Keratinocyte (primary cell): ENCODE measurements around the gene HOXA7. TPM values are rescaled to one million over a fixed set of nuclear protein-coding genes. Genes with fewer than 3 reads are reported as not detected.
A peak's percentile ranks its signal among the peaks of the same experiment; 100 is the strongest.

Experiments
- DNase-seq: peaks from one replicate; pipeline ENCODE4 v3.0.0-alpha.2; 2011; ENCODE audit warnings: low read depth, missing footprints, low spot score
- FAIRE-seq: peaks from 2 replicates; lab custom pipeline; 2011; peaks lifted over from hg19 to GRCh38; lab: Jason Lieb, UNC
- H2AFZ ChIP-seq: 2 replicates; pipeline ENCODE4 v1.6.0; 2012; ENCODE audit warnings: low read length, control low read depth, inconsistent platforms; ENCODE audit not compliant: control insufficient read depth
- H3K27ac ChIP-seq: 2 replicates; pipeline ENCODE4 v1.5.1; 2011; ENCODE audit warnings: low read length; ENCODE audit not compliant: control insufficient read depth, insufficient read depth
- H3K27me3 ChIP-seq: 3 replicates; pipeline ENCODE4 v1.6.0; 2011; ENCODE audit warnings: low read length; ENCODE audit not compliant: control insufficient read depth, insufficient read depth; ENCODE audit errors: extremely low read depth
- H3K36me3 ChIP-seq, 2 experiments: 2 replicates in 1 of 2; 3 replicates in 1 of 2; pipeline ENCODE4 v1.5.1; 2011; ENCODE audit warnings: low read length in 2 of 2, mild to moderate bottlenecking in 1 of 2; ENCODE audit not compliant: control insufficient read depth in 2 of 2, insufficient read depth in 2 of 2; ENCODE audit errors: extremely low read depth in 1 of 2
- H3K4me1 ChIP-seq: 3 replicates; pipeline ENCODE4 v1.5.1; 2011; ENCODE audit warnings: low read length; ENCODE audit not compliant: control insufficient read depth, insufficient read depth; ENCODE audit errors: extremely low read depth
- H3K4me2 ChIP-seq: 3 replicates; pipeline ENCODE4 v1.6.0; 2011; ENCODE audit warnings: low read depth, low read length; ENCODE audit not compliant: control insufficient read depth, insufficient read depth; ENCODE audit errors: extremely low read depth
- H3K4me3 ChIP-seq, 3 experiments: fragments of 200-600 bp in 1 of 3; sonication (generic) in 1 of 3; 2 replicates in 2 of 3; 3 replicates in 1 of 3; pipeline ENCODE4 v1.5.1; 2011 to 2016; ENCODE audit warnings: low read length in 3 of 3, mild to moderate bottlenecking in 3 of 3, control low read depth in 2 of 3, inconsistent platforms in 1 of 3, low read depth in 1 of 3, mixed read lengths in 1 of 3, mixed run types in 1 of 3, moderate library complexity in 1 of 3; ENCODE audit not compliant: control insufficient read depth in 2 of 3, insufficient read depth in 2 of 3; ENCODE audit errors: extremely low read depth in 1 of 3
- H3K79me2 ChIP-seq: 2 replicates; pipeline ENCODE4 v1.6.0; 2012; ENCODE audit warnings: low read length; ENCODE audit not compliant: control insufficient read depth, insufficient read depth
- H3K9ac ChIP-seq: 3 replicates; pipeline ENCODE4 v1.6.0; 2011; ENCODE audit warnings: low read length; ENCODE audit not compliant: control insufficient read depth, insufficient read depth; ENCODE audit errors: extremely low read depth
- H3K9me1 ChIP-seq: 3 replicates; pipeline ENCODE4 v1.6.0; 2011; ENCODE audit warnings: low read length; ENCODE audit not compliant: control insufficient read depth, insufficient read depth; ENCODE audit errors: extremely low read depth
- H3K9me3 ChIP-seq: 2 replicates; pipeline ENCODE4 v1.5.1; 2012; ENCODE audit warnings: low read depth, low read length; ENCODE audit not compliant: control insufficient read depth
- H4K20me1 ChIP-seq: 3 replicates; pipeline ENCODE4 v1.6.0; 2011; ENCODE audit warnings: low read length; ENCODE audit not compliant: control insufficient read depth, insufficient read depth; ENCODE audit errors: extremely low read depth
- EZH2 ChIP-seq: IDR thresholded peaks from one replicate; pipeline ENCODE4 v1.6.1; 2012; ENCODE audit warnings: inconsistent platforms, mild to moderate bottlenecking, low read length, moderate library complexity
- dilution Hi-C: fragments of 300-500 bp; cut with MboI; formaldehyde crosslinking; loops from one replicate; pipeline ENCODE4 v1.7.0; 2020; ENCODE audit warnings: low sequenced_read_pairs; ENCODE audit not compliant: extremely low pct_ligation_motif_present
- polyA plus RNA-seq, 5 experiments: library from polyadenylated mRNA; depleted of rRNA in 3 of 5; stranded (reverse) in 3 of 5; stranded (forward) in 1 of 5; unstranded in 1 of 5; fragments of >200 nt; gene quantifications; 1 replicate in 1 of 5; 2 replicates in 3 of 5; 3 replicates in 1 of 5; pipeline versions ENCODE4 v1.2.1 to v1.2.3, GENCODE V29; 2011 to 2012; ENCODE audit warnings: missing spikeins in 2 of 5, low read depth in 1 of 5, low replicate concordance in 1 of 5
- TF ChIP-seq, protein P1 (sequence below), 3 experiments: IDR thresholded peaks in 1 of 3; conservative IDR thresholded peaks in 1 of 3; optimal IDR thresholded peaks in 1 of 3; 2 replicates in 2 of 3; 3 replicates in 1 of 3; pipeline versions ENCODE3 to v1.5.1; 2011; ENCODE audit warnings: low read length in 3 of 3, mild to moderate bottlenecking in 3 of 3, moderate library complexity in 2 of 3, control low read depth in 1 of 3, inconsistent platforms in 1 of 3; ENCODE audit not compliant: insufficient read depth in 2 of 3; ENCODE audit errors: extremely low read depth in 1 of 3

Gene HOXA7
- polyA plus RNA-seq, 1 donor (not counting 4 experiments of a cell fraction or from before 2014, with no cell fraction given), result 8.1 TPM

DNA sequence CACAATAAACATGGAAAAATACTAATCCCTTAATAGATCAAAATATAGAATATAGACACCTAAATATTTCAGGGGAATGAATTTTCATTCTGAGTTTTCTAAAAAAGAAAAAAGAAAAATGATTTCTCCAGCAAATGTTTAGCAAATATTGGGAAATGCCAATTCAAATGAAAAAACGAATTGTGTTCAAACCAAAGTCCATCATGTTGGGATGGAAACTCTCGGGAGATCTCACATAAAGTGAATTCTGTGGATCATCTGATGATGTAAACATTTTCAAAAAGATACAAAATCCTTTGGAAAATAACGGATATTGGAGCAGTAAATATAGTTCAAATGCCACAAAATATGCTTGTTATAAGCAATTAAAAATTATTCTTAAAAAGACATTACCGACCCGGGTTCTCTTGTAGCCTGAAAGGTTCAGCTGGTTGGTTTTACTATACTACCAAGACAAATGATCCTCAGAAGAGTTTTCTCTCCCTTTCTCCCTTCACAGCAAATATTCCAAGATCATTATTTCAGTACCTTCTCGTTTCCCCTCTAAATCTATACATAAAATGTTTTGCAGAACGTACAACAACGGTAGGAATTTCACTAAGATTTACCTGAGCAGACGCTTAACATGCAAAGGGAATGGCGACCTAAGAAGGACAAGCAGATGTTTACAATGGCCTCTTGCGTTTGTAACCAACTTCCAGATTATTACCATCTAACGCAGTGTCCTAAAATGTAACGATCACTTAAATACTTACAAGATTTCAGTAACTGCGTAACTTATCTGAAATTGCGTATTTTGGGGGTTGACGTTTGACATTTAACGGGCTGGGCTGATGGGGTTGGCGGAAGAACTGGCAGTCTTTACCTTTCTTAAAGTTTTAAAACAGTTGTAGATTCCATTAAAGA, 40.9 kb upstream of the HOXA7 start:
- TF ChIP-seq EZH2, result peak; percentile 83
- TF ChIP-seq, protein P1, sequence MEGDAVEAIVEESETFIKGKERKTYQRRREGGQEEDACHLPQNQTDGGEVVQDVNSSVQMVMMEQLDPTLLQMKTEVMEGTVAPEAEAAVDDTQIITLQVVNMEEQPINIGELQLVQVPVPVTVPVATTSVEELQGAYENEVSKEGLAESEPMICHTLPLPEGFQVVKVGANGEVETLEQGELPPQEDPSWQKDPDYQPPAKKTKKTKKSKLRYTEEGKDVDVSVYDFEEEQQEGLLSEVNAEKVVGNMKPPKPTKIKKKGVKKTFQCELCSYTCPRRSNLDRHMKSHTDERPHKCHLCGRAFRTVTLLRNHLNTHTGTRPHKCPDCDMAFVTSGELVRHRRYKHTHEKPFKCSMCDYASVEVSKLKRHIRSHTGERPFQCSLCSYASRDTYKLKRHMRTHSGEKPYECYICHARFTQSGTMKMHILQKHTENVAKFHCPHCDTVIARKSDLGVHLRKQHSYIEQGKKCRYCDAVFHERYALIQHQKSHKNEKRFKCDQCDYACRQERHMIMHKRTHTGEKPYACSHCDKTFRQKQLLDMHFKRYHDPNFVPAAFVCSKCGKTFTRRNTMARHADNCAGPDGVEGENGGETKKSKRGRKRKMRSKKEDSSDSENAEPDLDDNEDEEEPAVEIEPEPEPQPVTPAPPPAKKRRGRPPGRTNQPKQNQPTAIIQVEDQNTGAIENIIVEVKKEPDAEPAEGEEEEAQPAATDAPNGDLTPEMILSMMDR (optimal IDR thresholded peaks at IDR 0.05 in 1 of 3, IDR thresholded peaks at IDR 0.05 in 1 of 3, conservative IDR thresholded peaks at IDR 0.05 in 1 of 3; ENCODE audit: extremely low read depth in 1 of 3, insufficient read depth in 2 of 3, low read length in 3 of 3), result no peak
- no peak for DNase-seq
- no peak overlapping the region for H3K4me3 ChIP-seq
- no peak overlapping the region for H3K27ac ChIP-seq
- no peaks in the 10 kb centered on the region for H3K9me3 ChIP-seq
- H3K36me3 ChIP-seq, result no peaks in the 10 kb centered on the region
- no peak overlapping the region for H3K4me2 ChIP-seq
- FAIRE-seq, result no peak
- no peaks in the 10 kb centered on the region for H4K20me1 ChIP-seq
- no peak overlapping the region for H2AFZ ChIP-seq
- H3K9me1 ChIP-seq, result no peaks in the 10 kb centered on the region
- peaks cover 84% of the 10 kb centered on the region for H3K27me3 ChIP-seq
- no peaks in the 10 kb centered on the region for H3K79me2 ChIP-seq
- H3K4me1 ChIP-seq, result peaks cover 9% of the 10 kb centered on the region
- dilution Hi-C loops, result no loop called here
- no peak overlapping the region for H3K9ac ChIP-seq

DNA sequence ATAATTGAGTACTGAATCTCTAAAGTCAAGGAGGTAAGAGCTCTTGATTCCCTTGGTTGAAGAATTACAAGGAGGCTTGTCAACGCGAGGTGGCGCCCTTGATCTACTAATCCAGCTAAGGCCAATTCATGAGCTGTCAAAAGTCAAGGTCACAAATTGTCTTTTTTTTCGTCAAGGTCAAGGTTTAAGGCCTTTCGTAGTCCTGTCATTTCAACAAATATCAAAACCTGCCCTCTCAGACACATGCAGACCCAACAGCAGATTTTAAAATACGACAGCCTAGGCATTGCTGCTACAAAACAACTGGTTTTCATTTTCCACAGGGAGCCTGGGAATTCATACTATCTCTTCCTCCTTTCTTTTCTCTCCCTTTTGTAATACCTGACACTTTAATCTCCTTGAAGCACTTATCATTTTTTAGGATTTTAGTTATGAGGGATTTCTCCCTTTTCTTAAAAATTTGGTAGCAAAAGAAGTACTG, 39.9 kb upstream of the HOXA7 start:
- TF ChIP-seq, protein P1 (optimal IDR thresholded peaks at IDR 0.05 in 1 of 3, IDR thresholded peaks at IDR 0.05 in 1 of 3, conservative IDR thresholded peaks at IDR 0.05 in 1 of 3; ENCODE audit: extremely low read depth in 1 of 3, insufficient read depth in 2 of 3, low read length in 3 of 3), result peak; percentile 62 to 90 (median 71)
- peak; percentile 7 for TF ChIP-seq EZH2
- no peaks in the 10 kb centered on the region for H3K9me3 ChIP-seq
- FAIRE-seq (peak; percentile 93), DNase-seq (peak; percentile 57)
- H4K20me1 ChIP-seq, result no peaks in the 10 kb centered on the region
- H3K4me1 ChIP-seq, result peaks cover 9% of the 10 kb centered on the region
- H3K79me2 ChIP-seq, result no peaks in the 10 kb centered on the region
- H3K27me3 ChIP-seq, result peaks cover 84% of the 10 kb centered on the region
- H2AFZ ChIP-seq, result no peak overlapping the region
- H3K4me3 ChIP-seq, result no peak overlapping the region
- H3K36me3 ChIP-seq, result no peaks in the 10 kb centered on the region
- peak overlapping the region; percentile 41 for H3K4me2 ChIP-seq
- H3K9me1 ChIP-seq, result no peaks in the 10 kb centered on the region
- H3K9ac ChIP-seq, result no peak overlapping the region
- dilution Hi-C loops, result no loop called here
- no peak overlapping the region for H3K27ac ChIP-seq
